Activated CD4-positive, alpha-beta T cell treated with anti-CD3 and anti-CD28 coated beads for 36 hours (primary cell): ENCODE data around the gene NKX1-1. TPM values are rescaled to one million over a fixed set of nuclear protein-coding genes. Genes with fewer than 3 reads are reported as not detected.

Source experiments
- ATAC-seq: fragments of 200-7000 bp; cut with Tn5 transposase; one replicate; pipeline ENCODE4 v1.10.0; 2021; ENCODE audit warnings: mild to moderate bottlenecking, moderate library complexity
- CTCF ChIA-PET: fragments of 350-600 bp; sonication (Branson Sonifier 250); formaldehyde crosslinking; loops from one replicate; lab custom pipeline; 2021; ENCODE audit warnings: antibody characterized with exemption; lab: Charles Lee
- POLR2A ChIA-PET: fragments of 350-600 bp; sonication (Branson Sonifier 250); formaldehyde crosslinking; loops from one replicate; lab custom pipeline; 2021; ENCODE audit warnings: antibody characterized with exemption, inconsistent platforms; lab: Charles Lee
- DNase-seq: peaks from one replicate; pipeline ENCODE4 v3.0.0-alpha.2; 2020
- H3K27ac Mint-ChIP-seq: one replicate; pipeline ENCODE4 v1.8.0; 2021; ENCODE audit warnings: mixed read lengths
- H3K27me3 Mint-ChIP-seq: one replicate; pipeline ENCODE4 v1.8.0; 2021; ENCODE audit warnings: mixed read lengths
- H3K36me3 Mint-ChIP-seq: one replicate; pipeline ENCODE4 v1.8.0; 2021; ENCODE audit warnings: low read depth, mixed read lengths
- H3K4me1 Mint-ChIP-seq: one replicate; pipeline ENCODE4 v1.8.0; 2021; ENCODE audit warnings: mixed read lengths
- H3K4me3 Mint-ChIP-seq: one replicate; pipeline ENCODE4 v1.8.0; 2021; ENCODE audit warnings: mild to moderate bottlenecking, moderate library complexity, mixed read lengths
- H3K9me3 Mint-ChIP-seq: one replicate; pipeline ENCODE4 v1.8.0; 2021; ENCODE audit warnings: low read depth, mixed read lengths
- intact Hi-C, 2 experiments: fragments of 100-400 bp; cut with DNase I in 1 of 2; cut with micrococcal nuclease in 1 of 2; formaldehyde crosslinking; loops; one replicate each; pipeline versions ENCODE4 v1.14.2 to v1.15.1; 2022 to 2024; cut with DNase I, micrococcal nuclease
- total RNA-seq, 2 experiments: library from RNA; stranded (reverse); gene quantifications; one replicate each; pipeline ENCODE4 v1.2.3, GENCODE V29; 2021

The NKX1-1 gene
- total RNA-seq, 2 experiments from 2014 or later: not detected

- CTCF ChIA-PET: no interaction called here
- no peak overlapping the region for H3K27ac Mint-ChIP-seq
- ATAC-seq: no peak
- H3K4me1 Mint-ChIP-seq: peaks cover 3% of the 10 kb centered on the region
- no peak overlapping the region for H3K4me3 Mint-ChIP-seq
- intact Hi-C loops: loop anchor here in 1 of 2 experiments (1.0 kb wide), 1 partner anchor 105 kb away; no protein-coding TSS in a partner anchor
- POLR2A ChIA-PET: no interaction called here
- no peak for DNase-seq
- H3K9me3 Mint-ChIP-seq: no peaks in the 10 kb centered on the region
- peaks cover 54% of the 10 kb centered on the region for H3K27me3 Mint-ChIP-seq
- H3K36me3 Mint-ChIP-seq: no peaks in the 10 kb centered on the region
Observed at GRCh38 chr4:1408418-1408817, 2.2 kb upstream of the NKX1-1 start.

GRCh38 chr4:1407657-1408333 lies 1.6 kb upstream of the NKX1-1 start:
- ATAC-seq (no peak), DNase-seq (no peak)
- ChIA-PET POLR2A (no interaction called here), CTCF (no interaction called here)
- Mint-ChIP-seq H3K36me3 (no peaks in the 10 kb centered on the region), H3K27ac (no peak overlapping the region), H3K4me3 (no peak overlapping the region), H3K27me3 (peaks cover 53% of the 10 kb centered on the region), H3K9me3 (no peaks in the 10 kb centered on the region), H3K4me1 (peaks cover 3% of the 10 kb centered on the region)
- intact Hi-C loops: loop anchor here in 1 of 2 experiments (1.0 kb wide), 1 partner anchor 106 kb away; no protein-coding TSS in a partner anchor

- no peaks in the 10 kb centered on the region for H3K36me3 Mint-ChIP-seq
- POLR2A ChIA-PET: no interaction called here
Observed at GRCh38 chr4:1406981-1407656, 877 bp upstream of the NKX1-1 start.

DNA sequence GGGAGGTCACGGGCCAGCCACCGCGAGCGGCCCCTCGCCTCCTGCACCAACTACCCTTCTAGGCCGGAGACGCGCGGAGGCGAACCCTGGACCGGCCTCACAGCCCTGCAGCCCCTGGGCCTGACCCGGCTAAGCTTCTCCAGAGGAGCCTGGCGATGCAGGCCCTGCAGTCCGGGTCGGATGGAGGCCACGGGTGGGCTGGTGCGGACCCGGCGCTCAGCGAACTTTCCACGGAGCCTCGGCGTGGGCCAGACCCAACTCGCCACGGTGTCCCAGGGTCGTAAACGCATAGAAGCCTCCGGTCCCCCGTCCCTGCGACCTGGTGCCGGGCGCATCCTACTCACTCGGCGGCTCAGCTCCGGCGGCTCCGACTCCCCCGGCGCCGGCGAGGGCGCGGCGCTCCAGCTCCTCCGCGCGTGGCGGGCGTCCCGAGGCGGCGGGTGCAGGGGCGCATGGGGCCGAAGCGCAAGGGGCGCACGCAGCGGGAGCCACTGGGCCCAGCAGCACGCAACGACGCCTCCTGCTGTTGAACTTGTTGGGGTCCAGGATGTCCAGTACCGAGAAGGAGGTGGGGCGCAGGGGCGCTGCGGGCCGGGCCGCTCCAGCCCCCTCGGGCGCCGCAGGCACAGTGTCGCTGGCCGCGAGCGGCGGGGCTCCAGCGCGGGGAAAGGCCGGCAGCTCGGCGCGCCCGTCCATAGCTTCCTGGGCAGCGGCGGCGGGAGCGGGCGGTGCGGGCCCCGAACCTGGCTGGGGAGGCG lies 427 bp downstream of the NKX1-1 start:
- CTCF ChIA-PET: no interaction called here
- Mint-ChIP-seq H3K9me3 (no peaks in the 10 kb centered on the region), H3K27ac (no peak overlapping the region), H3K27me3 (peaks cover 44% of the 10 kb centered on the region), H3K36me3 (no peaks in the 10 kb centered on the region), H3K4me3 (no peak overlapping the region), H3K4me1 (peaks cover 3% of the 10 kb centered on the region)
- DNase-seq: no peak
- POLR2A ChIA-PET: no interaction called here
- ATAC-seq: no peak
- intact Hi-C loops: no loop called here

More at GRCh38 chr4:1406981-1407656, 877 bp upstream of the NKX1-1 start:
- no peaks in the 10 kb centered on the region for H3K9me3 Mint-ChIP-seq
- ATAC-seq: no peak
- no peak for DNase-seq
- intact Hi-C loops: no loop called here
- H3K27ac Mint-ChIP-seq: no peak overlapping the region
- CTCF ChIA-PET: no interaction called here
- H3K27me3 Mint-ChIP-seq: peaks cover 53% of the 10 kb centered on the region
- no peak overlapping the region for H3K4me3 Mint-ChIP-seq
- peaks cover 3% of the 10 kb centered on the region for H3K4me1 Mint-ChIP-seq

GRCh38 chr4:1405254-1405635 lies 997 bp downstream of the NKX1-1 start:
- Mint-ChIP-seq H3K27me3 (peaks cover 44% of the 10 kb centered on the region), H3K9me3 (no peaks in the 10 kb centered on the region), H3K4me3 (no peak overlapping the region), H3K27ac (no peak overlapping the region), H3K4me1 (peaks cover 3% of the 10 kb centered on the region), H3K36me3 (no peaks in the 10 kb centered on the region)
- DNase-seq (no peak), ATAC-seq (no peak)
- intact Hi-C loops: no loop called here
- POLR2A ChIA-PET: no interaction called here
- CTCF ChIA-PET: no interaction called here

DNA sequence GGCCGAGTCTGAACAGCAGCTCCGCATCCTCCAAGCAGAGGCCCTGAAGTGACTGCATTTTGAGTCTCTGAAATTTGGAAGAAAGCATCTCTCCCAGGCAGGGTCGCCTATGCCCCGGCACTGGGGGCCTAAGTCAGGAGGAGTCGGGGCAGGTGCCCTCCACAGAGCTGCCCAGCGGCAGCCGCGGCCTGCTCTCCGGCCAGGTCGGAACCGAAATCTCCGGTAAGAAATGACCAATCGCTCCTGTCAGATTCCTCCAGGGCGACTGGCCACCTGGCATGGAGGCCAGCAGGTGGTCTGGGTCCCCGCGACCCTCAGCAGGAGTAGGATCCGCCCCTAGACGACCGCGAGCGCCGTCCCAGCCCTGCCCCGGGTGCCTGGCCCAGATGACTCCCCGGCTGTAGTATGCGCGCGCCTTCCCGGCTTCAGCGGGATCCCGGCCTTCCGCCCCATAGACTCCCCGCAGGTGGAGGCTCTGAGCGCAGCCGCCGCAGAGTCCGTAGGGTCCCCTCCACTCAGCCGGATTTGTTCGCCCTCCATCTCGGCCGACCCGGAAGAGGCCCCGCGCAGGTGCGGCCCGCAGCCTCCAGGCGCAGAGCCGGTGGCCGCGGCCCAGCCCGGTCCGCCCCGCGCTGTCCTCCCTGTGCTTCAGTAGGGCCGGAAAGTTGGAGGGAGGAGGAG lies 1.5 kb downstream of the NKX1-1 start:
- Mint-ChIP-seq H3K27me3 (peaks cover 43% of the 10 kb centered on the region), H3K4me1 (peaks cover 3% of the 10 kb centered on the region), H3K4me3 (no peak overlapping the region), H3K27ac (no peak overlapping the region), H3K36me3 (no peaks in the 10 kb centered on the region), H3K9me3 (no peaks in the 10 kb centered on the region)
- ATAC-seq (no peak), DNase-seq (no peak)
- intact Hi-C loops: no loop called here
- ChIA-PET POLR2A (no interaction called here), CTCF (no interaction called here)

- intact Hi-C loops: no loop called here
- ChIA-PET CTCF (no interaction called here), POLR2A (no interaction called here)
- H3K36me3 Mint-ChIP-seq: no peaks in the 10 kb centered on the region
- no peak for DNase-seq
- no peak for ATAC-seq
- H3K27me3 Mint-ChIP-seq: peaks cover 37% of the 10 kb centered on the region
- H3K9me3 Mint-ChIP-seq: peaks cover 2% of the 10 kb centered on the region
- peaks cover 3% of the 10 kb centered on the region for H3K4me1 Mint-ChIP-seq
- no peak overlapping the region for H3K27ac Mint-ChIP-seq
- no peak overlapping the region for H3K4me3 Mint-ChIP-seq
Observed at GRCh38 chr4:1403591-1404572, 2.4 kb downstream of the NKX1-1 start.

DNA sequence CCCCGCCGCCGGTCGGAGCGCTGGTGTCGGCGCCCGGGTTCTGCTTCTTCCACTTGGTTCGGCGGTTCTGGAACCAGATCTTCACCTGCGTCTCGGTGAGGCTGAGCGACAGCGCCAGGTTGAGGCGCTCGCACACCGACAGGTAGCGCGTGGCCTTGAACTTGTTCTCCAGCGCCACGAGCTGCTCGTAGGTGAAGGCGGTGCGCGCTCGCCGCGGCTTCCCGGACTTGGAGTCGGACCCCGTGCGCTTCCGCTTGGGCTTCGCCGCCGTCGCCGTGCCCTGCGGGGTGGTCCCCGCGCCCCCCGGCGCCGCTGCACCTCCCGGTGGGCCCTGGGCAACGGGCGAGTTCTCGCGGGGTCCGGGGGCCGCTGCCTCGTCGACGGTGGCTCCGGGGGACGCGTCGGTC lies 3.1 kb downstream of the NKX1-1 start:
- CTCF ChIA-PET: no interaction called here
- Mint-ChIP-seq H3K4me1 (peaks cover under 1% of the 10 kb centered on the region), H3K36me3 (no peaks in the 10 kb centered on the region), H3K27ac (no peak overlapping the region), H3K9me3 (peaks cover 3% of the 10 kb centered on the region), H3K4me3 (no peak overlapping the region), H3K27me3 (peaks cover 30% of the 10 kb centered on the region)
- ATAC-seq (no peak), DNase-seq (no peak)
- intact Hi-C loops: no loop called here
- POLR2A ChIA-PET: no interaction called here

DNA sequence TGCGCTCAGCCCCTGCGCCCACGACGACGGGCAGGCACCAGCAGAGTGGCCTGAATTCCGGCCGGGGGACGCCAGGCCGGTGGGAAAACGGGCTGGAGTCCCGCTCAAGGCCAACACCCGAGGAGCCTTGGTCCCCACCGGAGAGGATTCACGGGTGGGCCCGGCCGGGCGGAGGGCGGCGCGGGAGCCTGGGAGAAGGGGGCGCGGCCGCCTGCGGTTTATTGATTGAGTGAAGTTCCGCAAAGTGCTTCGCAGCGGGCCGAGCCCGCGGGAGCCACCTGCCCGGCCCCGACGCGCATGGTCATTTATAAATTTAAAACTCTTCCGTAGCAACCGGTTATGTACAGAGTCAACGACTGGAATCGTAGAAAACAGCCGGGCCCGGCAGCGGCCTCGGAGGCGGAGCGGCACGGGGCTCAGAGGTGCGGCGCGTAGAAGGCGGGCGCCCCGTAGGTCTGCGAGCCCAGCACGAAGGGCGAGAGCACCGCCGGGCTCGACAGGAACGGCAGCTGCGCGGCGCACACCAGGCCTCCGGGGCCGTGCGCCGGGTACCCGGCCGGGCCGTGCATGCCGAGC lies 3.6 kb downstream of the NKX1-1 start:
- Mint-ChIP-seq H3K4me3 (no peak overlapping the region), H3K9me3 (peaks cover 3% of the 10 kb centered on the region), H3K36me3 (no peaks in the 10 kb centered on the region), H3K27ac (no peak overlapping the region), H3K27me3 (peaks cover 27% of the 10 kb centered on the region), H3K4me1 (no peaks in the 10 kb centered on the region)
- ChIA-PET POLR2A (no interaction called here), CTCF (interaction anchor here (0.8 kb wide), 1 partner anchor 104 kb away, joined by 3 read pairs; no protein-coding TSS in a partner anchor)
- no peak for ATAC-seq
- intact Hi-C loops: no loop called here
- no peak for DNase-seq

GRCh38 chr4:1402021-1402515 lies 4.2 kb downstream of the NKX1-1 start:
- Mint-ChIP-seq H3K4me3 (no peak overlapping the region), H3K4me1 (no peaks in the 10 kb centered on the region), H3K9me3 (peaks cover 3% of the 10 kb centered on the region), H3K36me3 (no peaks in the 10 kb centered on the region), H3K27me3 (peaks cover 21% of the 10 kb centered on the region), H3K27ac (no peak overlapping the region)
- ChIA-PET CTCF (interaction anchor here (0.8 kb wide), 1 partner anchor 105 kb away, joined by 3 read pairs; no protein-coding TSS in a partner anchor), POLR2A (no interaction called here)
- ATAC-seq (no peak), DNase-seq (no peak)
- intact Hi-C loops: no loop called here
